Measurements from ENCODE around the gene HNRNPCL1.
"Not testable (repeated sequence)": the region's sequence is repeated elsewhere in the genome, so short reads cannot be mapped to it uniquely, and the experiment has no call there.

HNRNPCL1 gene

GRCh38 chr1:12848620-12849019, at the start of gene HNRNPCL1:
Gene HNRNPCL1, minus strand, starts transcription at chr1:12848720. Its CDS starts 431 bp downstream, at chr1:12848289.
- DNase-seq = not testable (repeated sequence)

GRCh38 chr1:12898170-12898569, 49.6 kb upstream of the HNRNPCL1 start, which contains the start of gene PRAMEF10:
Gene PRAMEF10, minus strand, starts transcription at chr1:12898270. Its CDS starts 2,423 bp downstream, at chr1:12895847.
- DNase-seq = not testable (repeated sequence)

- not testable (repeated sequence) for DNase-seq
Observed at GRCh38 chr1:12886101-12886500, 37.6 kb upstream of the HNRNPCL1 start, which contains the start of gene PRAMEF4. Gene PRAMEF4, minus strand, starts transcription at chr1:12886201. Its CDS starts 2,807 bp downstream, at chr1:12883394.

- DNase-seq = not testable (repeated sequence)
Observed at GRCh38 chr1:12878453-12878852, 29.9 kb upstream of the HNRNPCL1 start.

GRCh38 chr1:12863131-12863880, 14.8 kb upstream of the HNRNPCL1 start:
- DNase-seq = not testable (repeated sequence)

GRCh38 chr1:12856786-12857185, 8.3 kb upstream of the HNRNPCL1 start, which contains the start of gene PRAMEF2:
Gene PRAMEF2, plus strand, starts transcription at chr1:12857086. Its CDS starts 1,924 bp downstream, at chr1:12859010.
- DNase-seq = not testable (repeated sequence)

GRCh38 chr1:12851779-12852178, 3.3 kb upstream of the HNRNPCL1 start:
- peak; percentile 10 for DNase-seq

GRCh38 chr1:12833251-12833650, 15.3 kb downstream of the HNRNPCL1 start:
- not testable (repeated sequence) for DNase-seq

GRCh38 chr1:12831310-12831709, 17.2 kb downstream of the HNRNPCL1 start, which contains the start of gene PRAMEF11:
Gene PRAMEF11, minus strand, starts transcription at chr1:12831410. Its CDS starts 2,621 bp downstream, at chr1:12828789.
- DNase-seq = not testable (repeated sequence)

GRCh38 chr1:12819061-12819460, 29.5 kb downstream of the HNRNPCL1 start:
- not testable (repeated sequence) for DNase-seq

GRCh38 chr1:12811409-12811784, 37.1 kb downstream of the HNRNPCL1 start:
- DNase-seq = no peak

GRCh38 chr1:12810691-12811408, 37.7 kb downstream of the HNRNPCL1 start:
- no peak for DNase-seq

GRCh38 chr1:12809933-12810332, 38.6 kb downstream of the HNRNPCL1 start:
- no peak for DNase-seq

- DNase-seq = no peak
Observed at GRCh38 chr1:12799730-12800129, 48.8 kb downstream of the HNRNPCL1 start.

GRCh38 chr1:12798911-12799310, 49.6 kb downstream of the HNRNPCL1 start:
- no peak for DNase-seq
